Keratinocyte (primary cell): Measurements from ENCODE around the gene NANOS3. TPM values are rescaled to one million over a fixed set of nuclear protein-coding genes. Genes with fewer than 3 reads are reported as not detected.

Source experiments
- DNase-seq: peaks from one replicate; pipeline ENCODE4 v3.0.0-alpha.2; 2011; ENCODE audit warnings: low read depth, missing footprints, low spot score
- FAIRE-seq: peaks from 2 replicates; lab custom pipeline; 2011; peaks lifted over from hg19 to GRCh38; lab: Jason Lieb, UNC
- H2AFZ ChIP-seq: 2 replicates; pipeline ENCODE4 v1.6.0; 2012; ENCODE audit warnings: low read length, control low read depth, inconsistent platforms; ENCODE audit not compliant: control insufficient read depth
- H3K27ac ChIP-seq: 2 replicates; pipeline ENCODE4 v1.5.1; 2011; ENCODE audit warnings: low read length; ENCODE audit not compliant: control insufficient read depth, insufficient read depth
- H3K27me3 ChIP-seq: 3 replicates; pipeline ENCODE4 v1.6.0; 2011; ENCODE audit warnings: low read length; ENCODE audit not compliant: control insufficient read depth, insufficient read depth; ENCODE audit errors: extremely low read depth
- H3K36me3 ChIP-seq, 2 experiments: 2 replicates in 1 of 2; 3 replicates in 1 of 2; pipeline ENCODE4 v1.5.1; 2011; ENCODE audit warnings: low read length in 2 of 2, mild to moderate bottlenecking in 1 of 2; ENCODE audit not compliant: control insufficient read depth in 2 of 2, insufficient read depth in 2 of 2; ENCODE audit errors: extremely low read depth in 1 of 2
- H3K4me1 ChIP-seq: 3 replicates; pipeline ENCODE4 v1.5.1; 2011; ENCODE audit warnings: low read length; ENCODE audit not compliant: control insufficient read depth, insufficient read depth; ENCODE audit errors: extremely low read depth
- H3K4me2 ChIP-seq: 3 replicates; pipeline ENCODE4 v1.6.0; 2011; ENCODE audit warnings: low read depth, low read length; ENCODE audit not compliant: control insufficient read depth, insufficient read depth; ENCODE audit errors: extremely low read depth
- H3K4me3 ChIP-seq, 3 experiments: fragments of 200-600 bp in 1 of 3; sonication (generic) in 1 of 3; 2 replicates in 2 of 3; 3 replicates in 1 of 3; pipeline ENCODE4 v1.5.1; 2011 to 2016; ENCODE audit warnings: low read length in 3 of 3, mild to moderate bottlenecking in 3 of 3, control low read depth in 2 of 3, inconsistent platforms in 1 of 3, low read depth in 1 of 3, mixed read lengths in 1 of 3, mixed run types in 1 of 3, moderate library complexity in 1 of 3; ENCODE audit not compliant: control insufficient read depth in 2 of 3, insufficient read depth in 2 of 3; ENCODE audit errors: extremely low read depth in 1 of 3
- H3K79me2 ChIP-seq: 2 replicates; pipeline ENCODE4 v1.6.0; 2012; ENCODE audit warnings: low read length; ENCODE audit not compliant: control insufficient read depth, insufficient read depth
- H3K9ac ChIP-seq: 3 replicates; pipeline ENCODE4 v1.6.0; 2011; ENCODE audit warnings: low read length; ENCODE audit not compliant: control insufficient read depth, insufficient read depth; ENCODE audit errors: extremely low read depth
- H3K9me1 ChIP-seq: 3 replicates; pipeline ENCODE4 v1.6.0; 2011; ENCODE audit warnings: low read length; ENCODE audit not compliant: control insufficient read depth, insufficient read depth; ENCODE audit errors: extremely low read depth
- H3K9me3 ChIP-seq: 2 replicates; pipeline ENCODE4 v1.5.1; 2012; ENCODE audit warnings: low read depth, low read length; ENCODE audit not compliant: control insufficient read depth
- H4K20me1 ChIP-seq: 3 replicates; pipeline ENCODE4 v1.6.0; 2011; ENCODE audit warnings: low read length; ENCODE audit not compliant: control insufficient read depth, insufficient read depth; ENCODE audit errors: extremely low read depth
- CTCF ChIP-seq, 3 experiments: IDR thresholded peaks in 1 of 3; conservative IDR thresholded peaks in 1 of 3; optimal IDR thresholded peaks in 1 of 3; 2 replicates in 2 of 3; 3 replicates in 1 of 3; pipeline versions ENCODE3 to v1.5.1; 2011; ENCODE audit warnings: low read length in 3 of 3, mild to moderate bottlenecking in 3 of 3, moderate library complexity in 2 of 3, control low read depth in 1 of 3, inconsistent platforms in 1 of 3; ENCODE audit not compliant: insufficient read depth in 2 of 3; ENCODE audit errors: extremely low read depth in 1 of 3
- EZH2 ChIP-seq: IDR thresholded peaks from one replicate; pipeline ENCODE4 v1.6.1; 2012; ENCODE audit warnings: inconsistent platforms, mild to moderate bottlenecking, low read length, moderate library complexity
- dilution Hi-C: fragments of 300-500 bp; cut with MboI; formaldehyde crosslinking; loops from one replicate; pipeline ENCODE4 v1.7.0; 2020; ENCODE audit warnings: low sequenced_read_pairs; ENCODE audit not compliant: extremely low pct_ligation_motif_present
- polyA plus RNA-seq, 5 experiments: library from polyadenylated mRNA; depleted of rRNA in 3 of 5; stranded (reverse) in 3 of 5; stranded (forward) in 1 of 5; unstranded in 1 of 5; fragments of >200 nt; gene quantifications; 1 replicate in 1 of 5; 2 replicates in 3 of 5; 3 replicates in 1 of 5; pipeline versions ENCODE4 v1.2.1 to v1.2.3, GENCODE V29; 2011 to 2012; ENCODE audit warnings: missing spikeins in 2 of 5, low read depth in 1 of 5, low replicate concordance in 1 of 5

Gene NANOS3
- polyA plus RNA-seq, 1 donor (not counting 4 experiments of a cell fraction or from before 2014, with no cell fraction given) = 0.18 TPM

- Histone ChIP-seq H3K9ac (no peak overlapping the region), H3K4me3 (no peak overlapping the region), H3K36me3 (no peaks in the 10 kb centered on the region), H3K9me3 (no peaks in the 10 kb centered on the region), H2AFZ (no peak overlapping the region), H3K4me1 (no peaks in the 10 kb centered on the region), H3K27me3 (no peaks in the 10 kb centered on the region), H3K79me2 (no peaks in the 10 kb centered on the region), H4K20me1 (no peaks in the 10 kb centered on the region), H3K27ac (no peak overlapping the region), H3K4me2 (no peak overlapping the region), H3K9me1 (no peaks in the 10 kb centered on the region)
- DNase-seq (no peak), FAIRE-seq (no peak)
- TF ChIP-seq CTCF (optimal IDR thresholded peaks at IDR 0.05 in 1 of 3, IDR thresholded peaks at IDR 0.05 in 1 of 3, conservative IDR thresholded peaks at IDR 0.05 in 1 of 3; ENCODE audit: extremely low read depth in 1 of 3, insufficient read depth in 2 of 3, low read length in 3 of 3) (no peak), EZH2 (no peak)
- dilution Hi-C loops = no loop called here
These were observed 22.5 kb downstream of the NANOS3 start for GRCh38 chr19:13899393-13899792.

GRCh38 chr19:13899912-13900584 lies 23.1 kb downstream of the NANOS3 start:
- dilution Hi-C loops = no loop called here
- DNase-seq (no peak), FAIRE-seq (no peak)
- Histone ChIP-seq H3K4me2 (no peak overlapping the region), H3K27me3 (no peaks in the 10 kb centered on the region), H3K9me1 (no peaks in the 10 kb centered on the region), H4K20me1 (no peaks in the 10 kb centered on the region), H2AFZ (no peak overlapping the region), H3K4me1 (no peaks in the 10 kb centered on the region), H3K36me3 (no peaks in the 10 kb centered on the region), H3K9me3 (no peaks in the 10 kb centered on the region), H3K79me2 (no peaks in the 10 kb centered on the region), H3K9ac (no peak overlapping the region), H3K4me3 (no peak overlapping the region), H3K27ac (no peak overlapping the region)
- no peak for TF ChIP-seq CTCF (optimal IDR thresholded peaks at IDR 0.05 in 1 of 3, IDR thresholded peaks at IDR 0.05 in 1 of 3, conservative IDR thresholded peaks at IDR 0.05 in 1 of 3; ENCODE audit: extremely low read depth in 1 of 3, insufficient read depth in 2 of 3, low read length in 3 of 3)
- no peak for TF ChIP-seq EZH2
